ENCODE measurements around the gene ST8SIA5.
"Not testable (repeated sequence)": the region's sequence is repeated elsewhere in the genome, so short reads cannot be mapped to it uniquely, and the experiment has no call there.

The ST8SIA5 gene

GRCh38 chr18:46756559-46757201 is at the start of gene ST8SIA5:
ST8SIA5 (minus strand) TSS chr18:46757053; CDS start chr18:46756508, 545 bp downstream.
- DNase-seq (ENCODE audit: low read depth), result no peak

- DNase-seq (ENCODE audit: low read depth), result not testable (repeated sequence)
These were observed 39.1 kb upstream of the ST8SIA5 start for GRCh38 chr18:46795945-46796344.

GRCh38 chr18:46794607-46795006 is 37.8 kb upstream of the ST8SIA5 start:
- DNase-seq (ENCODE audit: low read depth), result no peak

GRCh38 chr18:46793565-46793964 is 36.7 kb upstream of the ST8SIA5 start:
- DNase-seq (ENCODE audit: low read depth), result no peak

- no peak for DNase-seq (ENCODE audit: low read depth)
These were observed 32.2 kb upstream of the ST8SIA5 start for GRCh38 chr18:46789088-46789487.

- no peak for DNase-seq (ENCODE audit: low read depth)
These were observed 30.8 kb upstream of the ST8SIA5 start for GRCh38 chr18:46787674-46788073.

GRCh38 chr18:46772357-46772756 is 15.5 kb upstream of the ST8SIA5 start:
- DNase-seq (ENCODE audit: low read depth), result no peak

GRCh38 chr18:46771141-46771540 is 14.3 kb upstream of the ST8SIA5 start:
- no peak for DNase-seq (ENCODE audit: low read depth)

GRCh38 chr18:46770708-46771107 is 13.9 kb upstream of the ST8SIA5 start:
- DNase-seq (ENCODE audit: low read depth), result no peak

- no peak for DNase-seq (ENCODE audit: low read depth)
These were observed 11.5 kb upstream of the ST8SIA5 start for GRCh38 chr18:46768166-46768921.

GRCh38 chr18:46767217-46767616 is 10.4 kb upstream of the ST8SIA5 start:
- no peak for DNase-seq (ENCODE audit: low read depth)

- no peak for DNase-seq (ENCODE audit: low read depth)
These were observed 7.7 kb upstream of the ST8SIA5 start for GRCh38 chr18:46764586-46764985.

- no peak for DNase-seq (ENCODE audit: low read depth)
These were observed 4.4 kb upstream of the ST8SIA5 start for GRCh38 chr18:46761059-46761769.

- no peak for DNase-seq (ENCODE audit: low read depth)
These were observed 3.0 kb upstream of the ST8SIA5 start for GRCh38 chr18:46759890-46760289.

- DNase-seq (ENCODE audit: low read depth), result no peak
These were observed 761 bp downstream of the ST8SIA5 start for GRCh38 chr18:46756025-46756558.

- no peak for DNase-seq (ENCODE audit: low read depth)
These were observed 1.4 kb downstream of the ST8SIA5 start for GRCh38 chr18:46755315-46756024.

GRCh38 chr18:46754661-46755292 is 2.1 kb downstream of the ST8SIA5 start:
- DNase-seq (ENCODE audit: low read depth), result no peak

GRCh38 chr18:46754188-46754587 is 2.7 kb downstream of the ST8SIA5 start:
- no peak for DNase-seq (ENCODE audit: low read depth)

- no peak for DNase-seq (ENCODE audit: low read depth)
These were observed 5.0 kb downstream of the ST8SIA5 start for GRCh38 chr18:46751882-46752281.

GRCh38 chr18:46750626-46751025 is 6.2 kb downstream of the ST8SIA5 start:
- no peak for DNase-seq (ENCODE audit: low read depth)

GRCh38 chr18:46748466-46748865 is 8.4 kb downstream of the ST8SIA5 start:
- DNase-seq (ENCODE audit: low read depth), result no peak

GRCh38 chr18:46740046-46740445 is 16.8 kb downstream of the ST8SIA5 start:
- DNase-seq (ENCODE audit: low read depth), result no peak

All from GM04503 (cell line).